Measurements from ENCODE around the gene SEPTIN3.

DNA sequence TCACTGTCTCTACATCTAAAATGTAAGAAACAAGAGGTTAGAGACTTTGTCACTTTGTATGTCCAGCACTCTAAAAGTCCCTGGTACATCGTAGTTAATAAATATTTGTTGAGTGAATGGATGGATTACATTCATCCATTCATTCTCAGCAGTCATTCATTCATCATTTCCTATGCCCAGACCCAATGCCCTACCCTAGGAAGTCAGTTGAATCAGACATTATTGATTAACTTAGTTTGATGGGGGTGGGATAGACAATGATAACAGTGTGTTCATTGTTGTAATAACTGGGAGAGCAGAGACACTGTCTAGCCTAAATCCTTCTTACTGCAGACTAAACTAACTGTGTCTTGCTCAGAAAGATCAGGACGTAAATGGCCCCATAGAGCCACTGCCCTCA lies 21.1 kb upstream of the SEPTIN3 start:
- TF ChIP-seq, protein P1, sequence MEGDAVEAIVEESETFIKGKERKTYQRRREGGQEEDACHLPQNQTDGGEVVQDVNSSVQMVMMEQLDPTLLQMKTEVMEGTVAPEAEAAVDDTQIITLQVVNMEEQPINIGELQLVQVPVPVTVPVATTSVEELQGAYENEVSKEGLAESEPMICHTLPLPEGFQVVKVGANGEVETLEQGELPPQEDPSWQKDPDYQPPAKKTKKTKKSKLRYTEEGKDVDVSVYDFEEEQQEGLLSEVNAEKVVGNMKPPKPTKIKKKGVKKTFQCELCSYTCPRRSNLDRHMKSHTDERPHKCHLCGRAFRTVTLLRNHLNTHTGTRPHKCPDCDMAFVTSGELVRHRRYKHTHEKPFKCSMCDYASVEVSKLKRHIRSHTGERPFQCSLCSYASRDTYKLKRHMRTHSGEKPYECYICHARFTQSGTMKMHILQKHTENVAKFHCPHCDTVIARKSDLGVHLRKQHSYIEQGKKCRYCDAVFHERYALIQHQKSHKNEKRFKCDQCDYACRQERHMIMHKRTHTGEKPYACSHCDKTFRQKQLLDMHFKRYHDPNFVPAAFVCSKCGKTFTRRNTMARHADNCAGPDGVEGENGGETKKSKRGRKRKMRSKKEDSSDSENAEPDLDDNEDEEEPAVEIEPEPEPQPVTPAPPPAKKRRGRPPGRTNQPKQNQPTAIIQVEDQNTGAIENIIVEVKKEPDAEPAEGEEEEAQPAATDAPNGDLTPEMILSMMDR (IDR thresholded peaks at IDR 0.05; ENCODE audit: poor library complexity, severe bottlenecking) = no peak
- TF ChIP-seq SMC3 (conservative IDR thresholded peaks at IDR 0.05; ENCODE audit: poor library complexity) (no peak), EZH2 (IDR thresholded peaks at IDR 0.05; ENCODE audit: borderline replicate concordance, insufficient read depth, low read length, poor library complexity, severe bottlenecking) (no peak), POLR2AphosphoS5 (IDR thresholded peaks at IDR 0.05) (no peak), MXI1 (conservative IDR thresholded peaks at IDR 0.05; ENCODE audit: poor library complexity, severe bottlenecking) (no peak), REST (IDR thresholded peaks at IDR 0.05; ENCODE audit: borderline replicate concordance) (no peak), EP300 (conservative IDR thresholded peaks at IDR 0.05; ENCODE audit: poor library complexity, severe bottlenecking) (no peak)
